GM04504 (cell line): Measurements from ENCODE around the gene EEF1AKMT3.
"Not testable (repeated sequence)": the region's sequence is repeated elsewhere in the genome, so short reads cannot be mapped to it uniquely, and the experiment has no call there.

Experiments
- DNase-seq: peaks from one replicate; pipeline ENCODE4 v3.0.0-alpha.2; 2012; ENCODE audit warnings: low read depth

Gene EEF1AKMT3

GRCh38 chr12:57817261-57817989, 45.0 kb downstream of the EEF1AKMT3 start:
- DNase-seq = no peak

- DNase-seq = not testable (repeated sequence)
Measured at GRCh38 chr12:57817990-57818331, 45.5 kb downstream of the EEF1AKMT3 start.

- DNase-seq = not testable (repeated sequence)
Measured at GRCh38 chr12:57820119-57820518, 47.7 kb downstream of the EEF1AKMT3 start.

DNA sequence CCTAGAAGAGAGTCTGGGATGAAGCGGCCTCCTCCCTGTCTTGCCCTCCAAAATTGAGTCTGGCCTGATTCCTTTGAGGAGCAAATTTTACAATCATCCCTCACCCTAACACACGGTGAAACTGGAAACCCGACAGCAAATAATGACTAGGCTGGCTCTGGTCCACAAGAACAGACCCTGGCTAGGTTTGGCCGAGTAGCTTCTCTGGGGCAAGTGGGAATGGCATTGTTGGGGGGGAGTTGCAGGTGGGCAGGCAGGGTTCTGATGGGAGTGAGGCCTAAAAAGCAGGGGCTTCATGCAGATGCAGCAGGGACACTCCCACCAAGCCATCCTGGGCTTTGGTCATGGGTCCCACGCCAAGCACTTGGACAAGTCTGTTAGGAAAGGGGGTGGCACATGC, 48.6 kb downstream of the EEF1AKMT3 start:
- DNase-seq = not testable (repeated sequence)

GRCh38 chr12:57821474-57822214, 49.2 kb downstream of the EEF1AKMT3 start:
- DNase-seq = no peak

GRCh38 chr12:57822392-57823130, 50.1 kb downstream of the EEF1AKMT3 start:
- no peak for DNase-seq

- no peak for DNase-seq
Measured at GRCh38 chr12:57823131-57823907, 50.9 kb downstream of the EEF1AKMT3 start.

DNA sequence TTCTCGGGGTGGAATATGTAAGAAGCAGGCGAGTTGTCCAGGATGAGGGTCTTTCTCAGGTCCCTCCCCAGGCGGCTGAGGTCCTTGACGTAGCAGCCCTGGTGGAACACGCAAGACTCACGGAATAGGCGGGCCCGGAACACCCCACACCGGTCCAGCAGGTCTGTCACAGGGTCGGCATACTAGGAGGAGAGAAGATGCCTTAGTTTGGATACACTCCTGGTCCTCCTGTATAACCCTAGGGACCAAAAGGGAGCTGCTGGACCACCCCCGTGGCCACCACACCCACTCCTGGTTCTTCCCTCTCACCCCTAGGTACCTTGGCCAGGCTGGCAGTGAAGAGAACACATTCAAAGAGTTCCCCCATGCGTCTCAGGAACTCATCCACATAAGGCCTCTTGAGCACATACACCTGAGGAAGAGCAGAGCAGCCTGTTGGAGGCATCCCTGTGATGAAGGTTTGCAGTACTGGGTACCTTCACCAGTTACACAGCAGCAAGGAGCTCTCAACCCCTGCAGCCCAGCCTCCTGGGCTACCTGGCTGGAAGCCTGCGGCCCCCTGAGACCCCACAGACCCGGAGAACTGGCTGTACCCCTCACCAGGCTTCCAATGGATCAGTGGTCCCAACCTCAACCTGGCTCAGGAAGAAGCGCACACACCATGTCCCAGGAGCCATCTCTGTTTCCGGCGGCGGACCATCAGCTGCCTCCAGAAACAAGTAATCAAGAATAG, 51.7 kb downstream of the EEF1AKMT3 start:
- DNase-seq = no peak

GRCh38 chr12:57825451-57825850, 53.0 kb downstream of the EEF1AKMT3 start:
- DNase-seq = no peak

- DNase-seq = no peak
Measured at GRCh38 chr12:57826400-57826799, 54.0 kb downstream of the EEF1AKMT3 start.

DNA sequence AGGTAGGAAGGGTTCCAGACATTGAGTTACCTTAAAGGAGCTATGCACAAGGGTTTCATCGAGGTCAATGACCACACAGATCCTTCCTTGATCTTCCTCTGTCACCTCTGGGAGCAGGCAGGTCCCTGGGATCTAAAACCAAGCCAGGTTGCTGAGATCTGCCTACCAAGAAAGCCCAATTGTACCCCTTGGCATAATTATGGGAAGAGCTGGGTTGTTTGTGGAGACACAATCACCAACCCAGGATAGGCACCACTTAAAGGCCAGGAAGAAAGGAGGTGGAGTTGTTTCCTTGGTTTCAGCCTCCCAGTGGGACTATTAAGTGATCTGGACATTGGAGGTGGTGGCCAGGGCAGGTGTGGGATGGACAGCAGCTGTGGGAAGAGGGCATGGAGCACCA, 54.6 kb downstream of the EEF1AKMT3 start:
- DNase-seq = no peak

DNA sequence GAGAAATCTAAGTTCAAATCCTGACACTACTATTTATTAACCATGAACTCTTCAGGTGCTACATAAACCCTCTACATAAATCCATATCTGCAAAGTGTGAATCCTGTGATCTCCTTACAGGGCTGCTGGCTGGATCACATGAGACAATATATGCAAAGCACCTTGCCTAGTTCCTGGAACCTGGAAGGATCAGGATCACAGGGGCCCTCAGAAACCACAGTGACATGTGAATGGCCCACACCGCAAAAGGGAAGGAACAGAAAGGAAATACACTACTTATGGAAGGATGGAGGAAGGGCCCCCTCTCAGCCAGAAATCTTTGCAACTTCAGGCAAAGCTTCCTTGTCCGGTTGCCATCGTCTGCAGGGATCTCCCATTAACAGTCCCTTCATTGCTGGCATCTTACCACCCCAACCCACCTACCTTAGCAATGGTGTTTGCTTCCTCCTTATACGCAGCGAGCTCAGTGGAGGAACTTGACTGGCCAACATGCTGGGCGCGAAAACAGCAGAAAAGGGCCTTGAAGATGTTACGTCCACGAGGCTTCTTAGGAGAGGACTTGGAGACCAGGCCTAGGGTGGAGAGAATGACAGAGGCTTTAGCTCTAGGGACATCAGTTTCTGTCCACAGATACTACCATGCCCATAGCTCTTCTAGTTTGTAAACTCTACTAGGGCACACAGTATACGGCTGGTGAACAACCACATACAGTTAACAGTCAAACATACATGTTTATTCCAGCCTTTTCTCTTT, 56.8 kb downstream of the EEF1AKMT3 start:
- no peak for DNase-seq

DNA sequence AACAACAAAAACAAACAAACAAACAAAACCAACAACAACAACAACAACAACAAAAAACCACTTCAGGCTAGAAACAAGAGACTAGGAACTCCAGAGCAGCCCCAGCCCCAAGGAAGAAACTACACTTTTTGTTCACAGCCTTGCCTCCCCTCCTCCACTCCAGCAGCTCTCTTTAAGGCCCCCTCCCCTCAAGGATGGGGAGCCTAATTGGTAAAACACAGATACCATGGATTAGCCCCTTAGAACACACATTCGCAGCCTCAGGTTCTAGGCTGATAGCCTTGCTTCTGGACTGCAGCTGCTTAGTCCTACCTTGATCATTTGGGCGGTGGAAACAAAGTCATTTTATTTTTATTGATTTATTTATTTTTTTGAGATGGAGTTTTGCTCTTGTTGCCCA, 58.0 kb downstream of the EEF1AKMT3 start:
- DNase-seq = no peak
